UCSD-AML1 (cell line): ENCODE measurements around the gene CCDC154.
"Not testable (repeated sequence)": the region's sequence is repeated elsewhere in the genome, so short reads cannot be mapped to it uniquely, and the experiment has no call there.

ENCODE experiments used
- DNase-seq: peaks from one replicate; lab custom pipeline; 2025; ENCODE audit not compliant: unreplicated experiment; lab: John Stamatoyannopoulos, UW

The CCDC154 gene, protein sequence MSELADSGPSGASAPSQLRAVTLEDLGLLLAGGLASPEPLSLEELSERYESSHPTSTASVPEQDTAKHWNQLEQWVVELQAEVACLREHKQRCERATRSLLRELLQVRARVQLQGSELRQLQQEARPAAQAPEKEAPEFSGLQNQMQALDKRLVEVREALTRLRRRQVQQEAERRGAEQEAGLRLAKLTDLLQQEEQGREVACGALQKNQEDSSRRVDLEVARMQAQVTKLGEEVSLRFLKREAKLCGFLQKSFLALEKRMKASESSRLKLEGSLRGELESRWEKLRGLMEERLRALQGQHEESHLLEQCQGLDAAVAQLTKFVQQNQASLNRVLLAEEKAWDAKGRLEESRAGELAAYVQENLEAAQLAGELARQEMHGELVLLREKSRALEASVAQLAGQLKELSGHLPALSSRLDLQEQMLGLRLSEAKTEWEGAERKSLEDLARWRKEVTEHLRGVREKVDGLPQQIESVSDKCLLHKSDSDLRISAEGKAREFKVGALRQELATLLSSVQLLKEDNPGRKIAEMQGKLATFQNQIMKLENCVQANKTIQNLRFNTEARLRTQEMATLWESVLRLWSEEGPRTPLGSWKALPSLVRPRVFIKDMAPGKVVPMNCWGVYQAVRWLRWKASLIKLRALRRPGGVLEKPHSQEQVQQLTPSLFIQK

DNA sequence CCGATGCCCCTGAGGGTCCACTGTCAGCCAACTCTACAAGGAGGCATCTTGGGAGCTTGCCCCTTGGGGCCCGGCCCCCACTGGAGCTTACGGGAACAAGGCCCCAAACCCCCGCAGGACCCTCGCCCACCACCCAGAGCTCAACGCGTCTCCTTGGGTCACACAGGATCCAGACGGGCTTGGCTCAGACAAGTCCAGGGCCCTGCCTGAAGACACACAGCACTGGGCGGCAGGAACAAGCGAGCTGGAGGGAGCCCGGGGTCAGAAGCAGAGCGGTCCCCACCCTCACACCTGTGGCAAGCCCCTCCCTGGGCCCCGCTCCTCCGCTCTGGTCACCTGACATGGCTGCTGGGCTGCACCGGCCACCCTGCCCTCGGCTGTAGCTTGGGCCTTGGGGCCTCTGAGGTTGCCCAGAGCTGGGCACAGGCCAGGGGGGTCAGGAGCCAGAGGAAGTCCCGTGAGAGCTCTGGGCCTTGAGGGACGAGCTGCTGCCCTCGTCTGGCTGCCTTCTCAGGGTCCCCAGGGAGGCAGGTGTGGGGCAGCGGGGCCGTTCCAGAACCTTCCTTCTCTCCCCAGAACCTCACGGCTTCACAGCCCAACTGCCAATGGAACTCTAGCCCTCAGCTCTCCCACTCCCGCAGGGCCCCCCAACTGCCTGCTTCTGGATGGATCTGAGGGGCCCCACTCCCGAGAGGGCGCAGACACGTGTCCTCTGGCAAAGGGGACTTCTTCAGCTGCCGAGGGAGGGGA is at the start of gene CCDC154:
Gene CCDC154, minus strand, starts transcription at position 577 of the 750 bp plus-strand sequence. Its CDS starts 234 bp downstream, at position 343.
- no peak for DNase-seq

DNA sequence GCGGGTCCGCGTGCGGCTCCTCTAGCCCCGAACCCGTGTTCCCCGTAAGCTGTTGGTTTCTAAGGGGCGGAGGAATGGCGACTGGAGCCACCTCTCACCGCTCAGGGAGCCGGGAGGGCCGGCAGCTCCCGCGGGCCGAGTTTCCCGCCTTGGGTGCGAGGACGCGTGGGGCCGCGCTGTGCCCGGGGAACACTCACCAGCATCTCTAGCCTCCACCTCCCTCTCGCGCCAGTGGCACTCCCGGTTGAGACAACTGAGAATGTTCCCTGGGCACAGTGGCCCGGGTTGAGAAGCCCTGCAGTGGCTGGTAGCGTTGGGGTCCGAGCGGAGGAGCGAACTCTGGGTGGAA is 49.4 kb upstream of the CCDC154 start:
- no peak for DNase-seq

DNA sequence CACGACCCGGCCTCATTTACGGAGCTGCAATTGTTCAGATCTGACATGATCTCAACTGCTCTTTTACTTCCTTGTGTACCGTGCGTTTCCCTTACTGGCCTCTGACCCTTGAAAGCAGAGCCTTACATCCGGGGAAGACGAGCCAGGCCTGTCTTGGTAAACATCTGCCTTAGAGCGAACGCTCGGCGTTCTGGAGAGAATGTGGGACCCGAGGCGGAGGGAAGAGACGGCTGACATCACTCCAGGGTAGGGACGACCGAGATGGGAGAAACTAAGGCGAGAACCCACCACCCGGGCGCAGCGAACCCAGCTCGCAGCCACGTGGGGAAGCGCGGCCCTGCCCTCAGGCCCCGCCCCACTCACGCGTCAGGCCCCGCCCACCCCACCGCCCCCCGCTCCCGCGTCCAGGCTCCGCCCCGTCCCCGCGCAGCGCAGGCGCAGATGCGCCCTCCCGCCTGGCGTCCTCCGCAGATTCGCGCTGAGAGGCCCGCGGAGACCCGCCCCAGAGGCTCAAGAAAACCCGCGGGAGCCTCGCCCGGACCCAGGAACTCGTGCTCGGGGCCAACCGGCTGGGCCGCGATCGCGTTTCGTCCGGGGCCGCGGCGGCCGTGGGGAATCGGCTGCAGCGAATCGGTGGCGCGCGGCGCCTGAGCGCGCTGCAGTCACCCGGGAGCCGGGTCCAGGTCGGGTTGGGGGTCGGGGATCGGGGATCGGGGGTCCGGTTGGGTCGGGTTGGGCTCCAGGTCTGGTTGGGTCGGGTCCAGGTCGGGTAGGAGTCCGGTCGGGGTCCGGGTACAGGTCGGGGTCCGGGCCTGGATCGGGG is 48.8 kb upstream of the CCDC154 start, which contains the start of gene TELO2:
Gene TELO2, plus strand, starts transcription at position 438 of the 823 bp plus-strand sequence. CDS start 922 bp downstream, outside the sequence.
- DNase-seq, result peak; percentile 85

DNA sequence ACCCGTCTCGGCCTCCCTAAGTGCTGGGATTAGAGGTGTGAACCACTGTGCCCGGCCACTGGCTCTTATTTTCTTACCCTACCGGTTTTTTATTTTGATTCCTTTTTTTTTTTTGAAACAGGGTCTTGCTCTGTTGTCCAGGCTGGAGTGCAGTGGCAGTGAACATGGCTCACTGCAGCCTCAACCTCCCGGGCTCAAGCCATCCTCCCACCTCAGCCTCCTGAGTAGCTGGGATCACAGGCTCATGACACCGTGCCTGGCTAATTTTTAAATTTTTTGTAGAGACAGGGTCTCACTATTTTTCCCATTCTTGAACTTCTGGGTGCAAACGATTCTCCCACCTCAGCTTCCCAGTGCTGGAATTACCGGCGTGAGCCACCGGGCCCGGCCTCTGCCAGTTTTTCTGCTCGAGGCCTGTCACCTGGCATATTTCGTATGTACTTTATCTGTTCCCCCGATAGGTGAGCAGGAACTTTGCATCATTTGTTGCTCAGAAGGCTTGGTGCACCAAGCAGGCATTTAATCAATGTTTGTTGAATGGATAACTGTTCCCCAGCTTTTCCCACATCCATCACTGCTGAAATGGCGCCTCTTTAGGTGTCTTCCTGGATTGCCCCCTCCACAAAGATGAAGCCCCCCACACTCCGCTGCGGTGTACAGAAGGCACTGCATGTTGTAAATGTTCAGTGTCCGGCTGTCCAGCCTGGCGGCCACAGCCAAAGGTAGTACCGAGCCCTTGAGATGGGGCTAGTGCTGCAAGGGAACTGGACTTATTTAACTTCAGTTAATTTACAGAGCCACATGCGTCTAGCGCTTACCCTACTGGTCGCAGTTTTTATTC is 47.9 kb upstream of the CCDC154 start:
- no peak for DNase-seq

DNA sequence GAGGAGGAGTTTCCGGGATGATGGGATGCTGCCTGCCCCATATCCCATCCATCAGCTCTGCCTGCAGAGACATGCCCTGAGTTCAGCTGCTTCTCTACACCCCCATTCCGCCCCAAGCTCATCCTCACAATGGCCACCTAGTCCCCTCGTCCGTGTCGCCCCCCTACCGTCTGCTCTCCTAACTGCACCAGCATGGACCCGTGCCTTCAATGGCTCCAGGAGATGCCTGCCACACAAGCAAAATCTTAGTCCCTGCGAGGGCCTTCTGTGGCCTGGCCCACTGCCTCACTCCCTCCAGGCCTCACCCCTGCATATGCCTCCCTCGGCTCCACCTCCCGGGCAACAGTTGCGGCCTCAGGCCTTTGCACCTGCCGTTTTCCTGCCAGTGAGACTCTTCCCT is 47.0 kb upstream of the CCDC154 start:
- no peak for DNase-seq

DNA sequence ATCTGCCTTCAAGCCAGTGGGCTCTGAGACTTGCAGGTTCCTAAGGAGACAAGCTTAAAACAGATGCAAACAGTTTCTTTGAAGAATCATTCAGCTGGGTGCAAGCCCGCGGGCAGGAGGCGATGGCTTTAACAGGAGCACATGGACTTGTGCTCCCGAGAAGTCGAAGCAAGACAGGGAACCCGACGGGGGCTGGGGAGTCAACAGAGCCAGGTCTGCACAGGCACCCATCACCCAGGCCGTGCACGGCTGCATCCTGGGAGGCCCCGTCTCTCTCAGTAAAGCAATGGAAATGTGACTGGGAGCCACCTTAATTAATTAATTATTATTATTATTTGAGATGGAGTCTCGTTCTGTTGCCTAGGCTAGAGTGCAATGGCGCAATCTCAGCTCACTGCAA is 44.7 kb upstream of the CCDC154 start:
- DNase-seq, result no peak

DNA sequence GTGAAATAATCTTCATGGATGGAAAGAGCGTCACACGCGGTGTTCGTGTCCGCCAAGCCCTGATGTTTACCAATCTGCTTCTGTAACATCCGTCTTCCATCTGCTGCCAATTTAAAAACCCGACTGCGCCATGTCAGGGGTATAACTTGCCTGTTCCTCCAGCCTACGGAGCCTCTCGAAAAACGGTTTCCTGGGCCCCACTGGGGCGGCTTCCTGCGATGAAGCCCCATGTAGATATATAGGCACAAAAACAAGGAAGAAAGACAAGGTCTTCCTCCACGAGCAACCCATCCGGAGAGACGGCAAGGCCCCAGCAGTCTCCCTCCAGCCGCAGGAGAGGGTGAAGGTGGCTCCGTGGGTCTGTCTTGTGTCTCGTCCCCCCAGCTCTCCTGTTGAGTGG is 44.3 kb upstream of the CCDC154 start, which contains the start of gene PTX4:
Gene PTX4, minus strand, starts transcription at position 326 of the 400 bp plus-strand sequence. Its CDS starts 35 bp downstream, at position 291.
- DNase-seq, result no peak

DNA sequence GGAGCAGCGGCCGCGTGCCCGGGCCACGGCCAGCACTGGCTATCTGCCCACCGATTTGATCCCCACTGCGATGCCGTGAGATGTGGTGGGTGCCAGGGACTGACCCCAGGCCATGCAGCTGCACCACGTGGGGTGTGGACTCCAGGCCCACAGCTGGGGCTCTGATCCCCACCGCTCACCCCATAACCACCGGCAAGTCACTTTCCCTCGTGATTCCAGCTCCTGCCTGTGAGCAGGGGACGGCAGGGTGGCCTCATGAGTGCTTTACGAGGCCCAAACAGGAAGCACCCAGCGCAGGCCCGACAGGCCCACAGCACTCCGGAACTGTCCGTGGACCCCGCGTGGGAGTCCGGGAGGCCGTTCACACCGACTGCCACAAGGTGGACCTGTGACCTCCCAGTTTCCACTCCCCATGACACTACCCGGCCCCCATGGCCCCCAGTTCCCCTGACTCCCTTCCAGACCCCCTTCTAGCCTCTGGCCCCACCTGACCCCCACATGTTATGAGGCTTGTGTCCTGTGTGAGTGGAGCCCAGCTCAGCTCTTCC is 43.8 kb upstream of the CCDC154 start:
- no peak for DNase-seq

DNA sequence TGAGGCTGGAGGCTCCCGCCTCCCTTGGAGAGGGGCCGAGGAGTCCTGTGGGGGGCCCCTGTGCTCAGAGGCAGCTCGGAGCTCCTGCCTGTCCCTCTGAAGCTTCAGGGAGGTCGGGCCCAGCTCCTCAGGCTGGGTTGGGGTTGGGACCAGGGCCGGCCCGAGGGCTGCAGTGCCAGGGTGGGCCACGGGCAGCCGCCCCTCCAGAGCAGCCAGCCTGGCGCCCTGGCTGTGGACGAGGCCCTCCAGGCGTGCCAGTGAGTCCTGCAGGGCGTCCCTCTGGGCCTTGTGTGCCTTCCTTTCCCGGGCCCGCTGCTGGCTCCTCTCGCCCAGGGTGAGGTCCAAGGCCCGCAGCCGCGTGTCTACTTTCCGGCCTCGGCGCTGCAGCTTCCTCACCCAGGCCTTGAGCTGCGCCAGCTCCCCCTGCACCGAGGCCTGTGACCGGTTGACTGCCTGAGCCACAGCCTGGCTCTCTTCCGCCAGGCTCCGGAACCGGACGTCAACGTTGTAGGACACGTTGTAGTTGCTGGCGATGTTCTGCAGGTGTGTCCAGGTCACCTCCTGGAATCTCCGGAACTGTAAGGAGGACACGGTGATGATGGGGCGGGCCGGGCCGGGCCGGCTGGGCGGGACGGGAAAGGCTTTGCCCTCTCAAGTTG is 43.2 kb upstream of the CCDC154 start:
- DNase-seq, result no peak

DNA sequence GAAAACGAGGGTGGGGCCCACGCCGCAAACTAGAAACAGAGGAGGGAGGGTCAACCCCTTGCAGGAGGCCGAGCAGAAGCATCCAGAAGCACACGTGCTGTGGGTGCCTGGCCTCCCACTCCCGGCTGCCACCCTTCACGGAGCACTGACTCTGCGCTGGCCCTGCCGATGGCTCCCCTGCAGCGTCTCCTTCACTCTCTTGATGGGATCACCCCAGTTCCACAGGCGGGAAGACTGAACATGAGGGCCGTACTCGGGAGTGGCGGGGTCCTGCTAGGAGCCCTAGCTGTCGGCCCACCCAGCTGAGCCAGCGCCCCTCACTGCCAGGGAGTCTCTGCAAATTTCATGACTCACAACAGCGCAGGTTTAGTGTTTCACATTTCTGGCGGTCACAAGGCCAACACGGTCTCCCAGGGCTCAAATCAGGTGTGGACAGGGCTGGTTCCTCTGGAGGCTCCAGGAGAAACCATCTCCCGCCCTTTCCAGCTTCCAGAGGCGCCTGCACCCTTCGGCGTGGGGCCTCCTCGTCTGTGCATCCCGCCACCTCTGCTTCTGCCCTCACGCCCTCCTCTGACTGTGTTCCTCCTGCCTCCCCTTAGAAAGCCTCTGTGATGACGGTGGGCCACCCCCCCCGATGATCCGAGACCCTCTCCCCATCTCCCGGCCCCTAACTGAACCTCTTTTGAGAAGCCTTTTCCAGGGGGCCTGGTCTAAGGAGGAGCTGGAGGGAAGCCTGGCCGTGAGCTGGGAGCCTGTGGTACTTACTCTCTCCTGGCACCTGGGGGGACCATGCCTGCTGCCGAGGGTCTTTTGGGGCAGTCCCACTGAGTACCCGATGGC is 42.4 kb upstream of the CCDC154 start:
- no peak for DNase-seq

DNA sequence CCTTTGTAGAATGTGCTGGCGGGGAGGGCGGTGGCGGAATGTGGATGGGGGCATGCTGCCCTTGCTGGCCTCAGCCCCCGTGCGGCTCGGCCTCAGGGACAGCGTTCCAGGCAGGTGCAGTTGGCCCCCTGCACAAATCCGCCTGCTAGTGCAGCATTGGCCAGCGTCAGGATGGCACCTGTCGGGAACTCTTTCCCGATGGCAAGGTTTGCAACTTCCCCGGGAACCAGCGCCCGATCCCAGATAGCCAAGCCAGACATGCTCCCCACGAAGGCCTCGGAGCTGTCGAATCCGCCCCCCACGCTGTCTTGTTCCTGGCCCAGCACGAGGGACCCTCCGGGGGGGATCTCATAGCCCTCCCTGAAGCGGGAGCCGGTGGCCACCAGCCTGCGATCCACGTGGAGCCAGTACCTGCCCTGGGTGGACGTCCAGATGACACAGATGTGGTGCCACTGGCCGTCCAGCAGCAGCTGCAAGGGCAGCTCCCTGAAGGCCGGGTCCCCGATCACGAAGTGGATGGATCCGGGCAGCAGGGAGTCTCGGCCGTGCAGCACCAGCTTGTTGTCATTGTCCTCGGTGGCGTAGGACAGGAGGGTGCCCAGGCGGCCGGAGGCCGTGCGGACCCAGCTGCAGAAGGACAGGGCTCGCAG is 41.6 kb upstream of the CCDC154 start:
- no peak for DNase-seq

DNA sequence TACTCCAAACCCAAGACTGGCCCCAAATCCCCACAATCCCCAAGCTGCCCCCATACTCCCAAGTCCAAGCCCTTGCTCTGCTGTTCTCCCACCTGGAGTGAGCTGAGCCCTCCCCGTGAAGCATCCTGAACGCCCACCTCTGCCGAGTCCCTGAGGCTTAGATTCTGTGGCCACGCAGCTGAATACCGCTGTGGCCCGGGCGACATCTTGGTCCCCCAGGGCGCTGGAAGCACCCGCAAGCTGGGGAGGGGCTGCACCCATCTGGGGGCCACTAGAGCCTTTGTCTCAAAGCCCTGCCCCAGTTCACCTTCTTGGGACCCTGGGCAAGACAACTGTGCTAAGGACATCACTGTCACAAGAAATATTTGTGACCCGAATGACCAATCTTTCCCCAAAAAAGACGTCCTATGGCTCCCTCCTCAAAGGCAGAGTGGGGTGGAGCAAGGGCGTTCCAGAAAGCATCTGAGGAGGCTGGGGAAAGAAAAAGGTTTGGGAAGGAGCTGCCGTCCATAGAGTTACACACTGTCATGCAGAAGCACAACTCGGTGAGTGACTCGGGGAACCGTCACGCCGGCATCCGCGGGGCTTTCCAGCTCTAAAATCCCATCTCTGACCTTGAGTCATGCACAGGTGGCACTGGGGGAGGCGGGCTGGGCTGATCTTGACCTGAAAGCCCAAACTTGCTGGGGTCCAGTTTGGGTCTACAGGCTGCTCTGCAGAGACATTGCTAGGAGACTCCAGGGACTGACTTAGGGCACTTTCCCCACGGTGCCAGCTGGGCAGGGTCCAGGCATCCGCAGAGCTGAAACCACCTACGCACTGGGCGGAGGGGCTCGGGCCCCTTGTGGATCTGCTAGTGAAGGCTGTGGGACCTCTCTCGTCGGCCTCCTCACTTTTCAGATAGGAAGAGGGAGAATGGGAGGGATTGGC is 37.8 kb upstream of the CCDC154 start:
- DNase-seq, result no peak

DNA sequence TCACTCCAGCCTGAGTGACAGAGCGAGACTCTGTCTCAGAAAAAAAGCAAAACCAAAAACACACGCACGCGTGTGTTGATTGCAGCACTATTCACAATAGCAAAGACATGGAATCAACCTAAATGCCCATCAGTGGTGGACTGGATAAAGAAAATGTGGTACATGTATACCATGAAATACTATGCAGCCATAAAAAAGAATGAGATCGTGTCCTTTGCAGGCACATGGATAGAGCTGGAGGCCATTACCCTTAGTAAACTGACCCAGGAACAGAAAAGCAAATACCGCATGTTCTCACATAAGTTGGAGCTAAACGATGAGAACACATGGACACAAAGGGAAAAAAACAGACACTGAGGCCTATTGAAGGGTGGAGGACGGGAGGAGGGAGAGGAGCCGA is 34.6 kb upstream of the CCDC154 start:
- DNase-seq, result not testable (repeated sequence)

DNA sequence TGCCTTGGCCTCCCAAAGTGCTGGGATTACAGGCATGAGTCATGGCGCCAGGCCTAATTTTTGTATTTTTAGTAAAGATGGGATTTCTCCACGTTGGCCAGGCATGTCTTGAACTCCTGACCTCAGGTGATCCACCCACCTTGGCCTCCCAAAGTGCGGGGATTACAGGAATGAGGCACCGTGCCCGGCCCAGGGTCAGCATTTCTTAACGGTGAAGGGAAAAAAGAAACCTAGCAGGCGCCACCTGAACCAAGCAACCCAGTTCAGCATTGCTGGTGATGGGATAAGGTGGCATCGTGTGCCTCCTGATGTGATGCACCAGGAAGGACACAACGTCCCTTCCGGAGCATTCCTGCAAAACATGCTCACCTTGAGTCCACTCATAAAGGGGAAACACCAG is 32.7 kb upstream of the CCDC154 start:
- no peak for DNase-seq

DNA sequence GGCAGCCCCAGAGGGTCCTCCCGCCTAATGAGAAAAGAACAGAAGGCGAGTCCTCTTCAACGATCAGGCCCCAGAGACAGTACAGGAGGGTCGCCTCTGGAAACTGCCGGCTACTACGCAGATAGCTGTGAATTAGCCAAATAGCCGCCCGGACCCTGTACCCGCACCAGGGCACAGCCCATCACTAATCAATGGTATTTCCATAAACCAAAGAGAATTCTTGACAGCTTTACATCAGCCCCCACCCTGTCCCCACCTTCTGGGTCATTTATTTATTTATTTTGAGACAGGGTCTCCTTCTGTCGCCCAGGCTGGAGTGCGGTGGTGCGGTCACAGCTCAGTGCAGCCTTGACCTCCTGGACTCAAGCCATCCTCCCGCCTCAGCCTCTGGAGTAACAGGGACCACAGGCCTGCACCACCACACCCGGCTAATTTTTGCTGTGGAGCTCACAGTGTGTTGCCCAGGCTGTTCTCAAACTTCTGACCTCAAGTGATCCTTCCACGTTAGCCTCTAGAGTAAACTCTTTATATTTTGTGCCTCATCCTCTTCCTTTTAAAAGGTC is 31.3 kb upstream of the CCDC154 start:
- DNase-seq, result no peak
